Urothelium cell line (cell line): ENCODE measurements around the gene LANCL2.
"Not testable (repeated sequence)": the region's sequence is repeated elsewhere in the genome, so short reads cannot be mapped to it uniquely, and the experiment has no call there.

Experiments
- DNase-seq: peaks from one replicate; pipeline ENCODE4 v3.0.0; 2011; ENCODE audit warnings: low spot score, mixed read lengths
- FAIRE-seq: peaks from 2 replicates; lab custom pipeline; 2011; peaks lifted over from hg19 to GRCh38; lab: Jason Lieb, UNC

Gene LANCL2

DNA sequence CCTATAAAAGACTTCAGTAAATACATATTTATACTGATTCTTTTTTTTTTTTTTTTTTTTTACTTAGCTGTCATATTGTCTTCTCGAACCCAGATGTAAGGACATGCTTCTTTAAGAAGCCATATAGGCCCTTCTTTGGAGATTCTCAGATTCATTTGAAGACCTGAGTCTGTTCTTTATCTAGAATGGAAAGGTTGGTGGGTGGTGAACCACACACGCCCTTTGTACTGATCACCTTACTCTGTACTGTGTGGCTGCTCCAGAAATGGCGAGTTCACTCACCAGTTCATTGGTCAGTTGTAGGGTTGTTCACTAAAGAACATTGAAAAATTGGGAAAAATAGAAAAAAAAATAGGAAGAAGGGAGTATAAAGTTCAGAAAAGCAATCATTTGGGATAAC, 32.5 kb downstream of the LANCL2 start:
- FAIRE-seq: no peak
- DNase-seq: no peak

DNA sequence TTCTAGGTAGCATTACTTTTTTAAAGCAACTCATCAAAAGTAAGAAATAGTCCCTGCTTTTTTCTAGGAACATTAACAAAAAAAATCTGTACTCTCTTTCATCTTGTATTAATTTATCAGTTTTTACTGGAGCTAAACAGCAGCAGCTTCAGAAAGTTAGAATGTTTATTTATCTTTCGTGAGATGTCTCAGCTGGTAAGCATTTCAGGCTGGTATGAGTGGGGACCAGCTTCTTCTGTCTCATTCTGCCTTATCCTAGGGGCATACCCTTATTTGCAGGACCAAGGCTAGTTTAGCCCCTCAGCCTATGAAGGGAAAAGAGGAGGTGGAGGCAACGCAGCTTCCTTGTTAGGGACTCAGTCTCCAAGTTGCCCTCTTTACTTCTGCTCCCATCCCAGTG, 35.1 kb downstream of the LANCL2 start:
- FAIRE-seq: no peak
- no peak for DNase-seq

DNA sequence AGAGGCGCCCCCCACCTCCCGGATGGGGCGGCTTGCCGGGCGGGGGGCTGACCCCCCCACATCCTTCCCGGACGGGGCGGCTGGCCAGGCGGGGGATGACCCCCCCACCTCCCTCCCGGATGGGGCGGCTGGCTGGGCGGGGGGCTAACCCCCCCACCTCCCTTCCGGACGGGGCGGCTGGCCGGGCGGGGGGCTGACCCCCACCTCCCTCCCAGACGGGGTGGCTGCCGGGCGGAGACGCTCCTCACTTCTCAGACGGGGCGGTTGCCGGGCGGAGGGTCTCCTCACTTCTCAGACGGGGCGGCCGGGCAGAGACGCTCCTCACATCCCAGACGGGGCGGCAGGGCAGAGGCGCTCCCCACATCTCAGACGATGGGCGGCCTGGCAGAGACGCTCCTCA, 37.4 kb downstream of the LANCL2 start:
- FAIRE-seq, DNase-seq: not testable (repeated sequence)

DNA sequence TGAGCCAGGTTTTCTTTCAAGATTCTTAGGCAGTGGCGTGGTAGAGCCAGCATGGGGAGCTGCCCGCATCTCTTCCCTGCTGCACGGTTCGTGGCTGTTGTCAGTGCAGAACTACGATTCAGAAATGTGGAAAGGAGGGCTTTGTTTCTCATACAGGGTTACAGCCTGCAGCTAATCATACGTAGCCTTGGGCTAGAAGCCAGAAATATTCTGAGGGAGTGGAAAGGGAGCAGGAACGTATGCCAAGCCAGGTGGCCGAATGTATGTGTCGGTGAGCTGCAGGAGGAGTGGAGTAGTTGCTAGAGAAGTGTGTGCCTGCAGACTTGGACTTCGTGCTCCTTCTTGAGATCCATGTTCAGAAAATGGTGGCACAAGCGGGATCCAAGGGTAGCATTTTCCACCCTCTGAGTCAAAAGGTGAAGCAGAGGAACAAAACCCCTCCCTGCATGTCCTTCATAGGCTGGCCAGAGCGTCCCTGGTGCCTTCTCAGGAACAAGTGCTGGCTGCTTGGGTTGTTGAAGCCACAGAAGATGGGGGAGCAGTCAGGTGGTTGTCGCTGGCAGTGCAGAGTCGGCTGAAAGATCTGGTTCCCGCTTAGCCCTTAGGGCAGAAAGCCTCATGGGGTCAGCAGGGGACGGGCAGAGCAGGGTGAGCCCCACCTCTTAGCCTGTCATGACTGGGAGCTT, 40.9 kb downstream of the LANCL2 start:
- FAIRE-seq (no peak), DNase-seq (no peak)

DNA sequence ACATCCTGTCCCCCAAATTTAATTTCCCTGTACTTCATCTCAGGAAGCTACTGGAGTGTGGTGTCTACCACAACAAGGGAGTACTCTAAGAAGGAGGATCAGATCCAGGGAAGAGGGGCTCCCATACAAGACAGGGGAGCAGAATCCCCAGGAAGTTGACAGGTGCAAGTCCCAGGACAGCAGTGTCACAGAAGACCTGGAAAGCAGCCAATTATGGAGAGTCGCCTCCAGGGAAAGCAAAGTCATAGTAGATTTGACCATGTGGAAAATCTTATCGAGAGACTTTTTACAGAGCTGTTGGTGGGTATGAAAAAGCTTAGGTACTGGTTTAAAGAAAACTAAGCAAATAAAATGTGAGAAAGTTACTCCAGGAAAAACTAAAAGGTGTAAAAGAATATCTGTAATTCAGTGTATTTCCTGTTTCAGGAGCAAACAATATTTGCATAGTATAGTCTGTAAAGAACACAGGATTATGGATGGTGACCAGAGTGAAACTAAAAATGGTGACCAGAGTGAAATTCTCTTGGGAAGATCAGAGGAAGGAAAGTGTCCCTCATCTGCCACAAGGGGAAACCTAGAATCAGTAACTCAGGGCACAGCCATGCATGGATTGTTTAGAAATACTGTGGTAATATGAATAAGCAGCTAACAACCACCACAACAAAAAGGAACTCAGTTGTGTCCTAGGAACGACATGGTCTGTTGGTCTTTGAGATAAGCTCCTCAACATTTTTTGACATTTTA, 44.5 kb downstream of the LANCL2 start:
- DNase-seq (no peak), FAIRE-seq (no peak)

DNA sequence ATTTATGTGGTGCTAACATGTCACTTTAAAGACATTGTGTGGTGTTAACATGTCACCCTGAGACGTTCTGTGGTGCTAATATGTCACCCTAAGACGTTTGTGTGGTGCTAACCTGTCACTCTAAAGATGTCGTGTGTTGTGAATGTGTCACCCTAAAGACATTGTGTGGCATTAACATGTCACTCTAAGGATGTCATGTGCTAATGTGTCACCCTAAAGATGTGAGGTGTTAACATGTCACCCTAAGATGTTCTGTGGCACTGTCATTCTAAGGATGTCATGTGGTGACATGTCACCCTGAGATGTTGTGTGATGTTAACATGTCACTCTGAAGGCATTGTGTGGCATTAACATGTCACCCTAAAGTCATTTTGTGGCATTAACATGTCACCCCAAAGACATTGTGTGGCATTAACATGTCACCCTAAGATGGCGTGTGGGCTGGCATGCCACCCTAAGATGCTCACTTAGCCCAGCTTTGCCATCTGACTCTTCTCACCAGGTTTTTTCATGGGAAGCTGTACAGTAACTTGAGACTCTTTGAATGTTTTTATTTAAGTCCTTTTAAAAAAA, 45.6 kb downstream of the LANCL2 start:
- DNase-seq: no peak
- peak; percentile 95 for FAIRE-seq

DNA sequence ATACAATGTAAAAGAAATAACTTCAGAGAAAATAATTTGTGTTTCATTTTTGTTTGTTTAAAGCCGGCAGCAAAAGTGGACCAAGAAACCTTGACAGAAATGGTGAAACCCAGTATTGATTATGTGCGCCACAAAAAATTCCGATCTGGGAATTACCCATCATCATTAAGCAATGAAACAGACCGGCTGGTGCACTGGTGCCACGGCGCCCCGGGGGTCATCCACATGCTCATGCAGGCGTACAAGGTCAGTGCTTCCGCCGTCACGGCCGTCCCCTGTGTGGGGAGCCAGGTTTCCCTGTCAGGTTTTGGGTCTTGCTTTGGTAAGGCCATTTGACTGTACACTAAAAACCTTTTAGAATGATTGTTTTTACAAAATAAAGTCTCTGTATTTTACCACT, 46.7 kb downstream of the LANCL2 start:
- DNase-seq (no peak), FAIRE-seq (no peak)

DNA sequence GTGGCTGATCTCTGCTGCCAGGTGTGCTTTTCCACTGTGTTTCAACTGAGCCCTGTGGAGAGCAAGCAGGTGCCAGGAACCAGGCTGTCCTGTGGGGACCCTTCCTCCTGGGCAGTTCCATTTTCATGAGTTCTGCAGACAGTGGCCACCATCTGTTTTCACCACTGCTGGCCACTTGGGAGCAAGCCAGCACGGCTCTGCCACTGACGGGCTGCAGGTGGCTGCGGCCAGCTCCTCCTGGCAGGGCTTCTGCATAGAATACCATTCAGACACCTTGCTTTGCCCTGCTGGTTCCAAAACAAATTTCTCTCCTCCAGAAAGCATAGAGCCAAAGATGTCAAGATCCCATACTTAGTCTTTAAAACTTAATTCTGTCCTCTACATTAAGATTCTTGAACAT, 48.3 kb downstream of the LANCL2 start:
- FAIRE-seq (no peak), DNase-seq (no peak)

DNA sequence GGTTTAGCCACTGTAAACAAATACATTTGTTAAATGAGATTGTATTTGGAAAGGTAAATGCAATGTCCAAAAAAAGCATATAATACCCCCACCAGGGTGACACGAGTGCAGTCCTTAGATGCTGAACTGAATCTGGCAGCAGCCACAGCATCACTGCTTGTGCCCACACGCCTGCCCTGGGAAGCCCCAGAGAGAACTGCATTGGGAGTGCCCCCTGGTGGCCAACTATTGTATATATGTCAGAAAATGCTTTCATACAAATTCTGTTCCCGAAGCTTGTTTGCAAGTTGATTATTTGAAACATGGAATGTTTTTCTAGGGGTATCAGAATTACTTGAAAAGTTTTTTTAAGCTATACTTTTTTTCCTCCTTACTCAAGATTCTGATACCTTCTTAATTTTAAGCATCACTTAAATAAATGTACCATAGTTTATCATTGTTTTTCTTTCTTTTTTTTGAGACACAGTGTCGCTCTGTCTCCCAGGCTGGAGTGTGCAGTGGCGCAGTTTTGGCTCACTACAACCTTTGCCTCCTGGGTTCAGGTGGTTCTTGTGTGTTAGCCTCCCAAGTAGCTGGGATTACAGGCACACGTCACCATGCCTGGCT, 50.1 kb downstream of the LANCL2 start:
- DNase-seq: peak; percentile 90
- FAIRE-seq: peak; percentile 79

DNA sequence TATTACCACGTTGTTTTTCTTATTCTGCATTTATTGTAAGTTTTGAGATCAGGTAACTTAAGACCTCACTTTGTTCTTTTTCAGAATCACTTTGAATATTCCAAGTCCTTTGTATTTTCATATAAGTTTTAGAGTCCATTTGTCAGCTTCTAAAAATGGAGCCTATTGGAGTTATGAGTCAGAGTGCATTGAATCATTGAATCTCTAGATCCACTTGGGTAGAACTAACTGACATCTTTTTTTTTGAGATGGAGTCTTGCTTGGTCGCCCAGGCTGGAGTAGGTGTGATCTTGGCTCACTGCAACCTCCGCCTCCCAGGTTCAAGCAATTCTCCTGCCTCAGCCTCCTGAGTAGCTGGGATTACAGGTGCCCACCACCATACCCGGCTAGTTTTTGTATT, 52.3 kb downstream of the LANCL2 start:
- not testable (repeated sequence) for DNase-seq, FAIRE-seq

DNA sequence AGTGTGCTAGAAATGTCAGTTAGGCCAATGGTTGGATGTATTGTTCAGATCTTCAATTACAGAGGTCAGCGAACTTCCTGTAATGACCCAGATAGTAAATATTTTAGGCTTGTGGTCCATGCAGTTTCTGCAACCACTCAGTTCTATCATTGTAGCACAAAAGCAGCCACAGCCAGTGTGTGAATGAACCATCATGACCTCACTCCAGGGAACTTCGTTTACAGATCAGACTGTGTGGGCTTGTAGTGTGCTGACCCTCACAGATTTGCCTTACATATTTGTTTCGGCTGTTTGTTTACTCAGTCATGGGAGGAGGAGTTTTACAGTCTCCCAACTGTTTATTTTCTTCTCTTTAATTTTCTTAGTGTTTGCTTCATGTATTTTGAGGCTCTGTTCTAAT, 55.4 kb downstream of the LANCL2 start:
- no peak for DNase-seq
- no peak for FAIRE-seq

DNA sequence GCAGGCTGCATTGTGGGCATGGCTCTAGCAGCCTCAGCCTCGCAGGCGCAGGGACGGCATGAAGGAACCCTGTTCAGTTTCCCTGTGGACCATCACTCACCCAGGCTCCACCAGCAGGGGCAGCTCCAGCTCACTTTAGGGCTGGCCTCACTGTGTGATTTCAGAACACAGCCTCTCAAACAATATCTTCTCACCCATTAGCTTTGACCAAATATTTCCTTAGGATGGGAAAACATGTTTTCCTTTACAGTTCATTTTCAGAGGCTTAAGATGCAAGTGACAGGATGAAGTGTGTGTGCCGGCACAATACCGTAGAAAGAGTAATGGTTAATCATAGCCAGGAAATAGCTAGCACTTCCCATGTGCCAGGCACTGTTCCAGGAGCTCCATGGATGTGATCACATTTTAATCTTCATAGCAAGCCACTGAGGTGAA, 58.2 kb downstream of the LANCL2 start:
- DNase-seq (no peak), FAIRE-seq (no peak)

DNA sequence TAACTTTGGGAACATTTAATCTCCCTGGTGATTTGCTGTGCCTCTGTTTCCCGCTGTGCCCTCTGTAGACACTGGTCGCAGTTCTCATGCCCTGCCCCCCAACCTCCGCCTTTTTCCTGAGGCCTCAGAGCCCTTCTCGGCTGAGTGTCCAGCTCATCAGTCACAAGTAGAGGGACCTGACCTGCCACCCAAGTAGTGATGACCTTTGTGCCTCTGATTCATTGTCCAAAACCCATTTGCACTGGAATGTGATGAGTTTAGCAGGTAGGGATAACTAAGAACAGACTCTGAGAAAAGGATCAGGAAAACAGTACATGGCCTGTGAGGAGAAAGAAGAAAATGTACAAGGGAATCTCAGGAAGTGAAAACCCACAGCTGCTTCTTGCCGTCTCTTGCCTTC, 58.8 kb downstream of the LANCL2 start:
- DNase-seq: no peak
- FAIRE-seq: no peak

DNA sequence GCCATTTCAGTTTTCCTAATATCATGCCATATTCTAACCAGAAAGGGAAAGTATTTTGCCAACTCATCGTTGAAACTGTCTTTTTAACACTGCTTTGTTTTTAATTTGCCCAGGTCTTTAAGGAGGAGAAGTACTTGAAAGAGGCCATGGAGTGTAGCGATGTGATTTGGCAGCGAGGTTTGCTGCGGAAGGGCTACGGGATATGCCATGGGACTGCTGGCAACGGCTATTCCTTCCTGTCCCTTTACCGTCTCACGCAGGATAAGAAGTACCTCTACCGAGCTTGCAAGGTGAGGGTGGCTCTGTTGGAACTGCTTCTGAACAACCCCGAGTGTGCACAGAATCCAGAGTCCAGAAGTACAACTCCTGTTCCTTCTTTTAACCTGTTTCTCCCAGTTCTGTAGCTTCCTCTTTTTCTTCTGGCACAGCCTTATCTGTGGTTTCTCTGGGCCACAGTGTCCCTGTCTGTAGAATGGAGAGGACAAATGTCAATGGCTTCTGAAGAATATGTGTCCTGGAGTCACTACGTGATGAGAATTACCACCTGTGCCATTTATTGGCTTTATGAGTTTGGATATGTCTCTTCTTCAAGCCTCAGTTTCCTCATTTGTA, 60.1 kb downstream of the LANCL2 start:
- DNase-seq: no peak
- no peak for FAIRE-seq

DNA sequence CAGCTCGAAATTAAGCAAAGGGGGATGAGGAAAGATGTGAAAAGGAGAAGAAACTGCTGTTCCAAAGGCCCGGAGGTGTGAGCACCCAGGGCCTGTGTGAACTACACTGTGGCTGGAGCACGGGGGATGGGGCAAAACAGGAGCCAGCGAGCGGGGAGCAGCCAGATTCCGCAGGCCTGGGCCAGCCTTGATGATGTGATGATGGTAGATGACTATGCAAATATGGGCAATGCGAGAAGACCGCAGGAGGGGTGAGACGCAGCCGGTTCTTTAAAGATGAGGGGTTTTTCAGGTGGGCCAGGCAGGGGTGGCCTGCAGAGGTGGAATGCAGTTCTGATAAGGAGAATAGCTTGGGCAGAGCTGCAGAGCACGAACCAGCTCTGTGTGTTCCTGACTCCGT, 61.5 kb downstream of the LANCL2 start:
- DNase-seq: no peak
- no peak for FAIRE-seq

DNA sequence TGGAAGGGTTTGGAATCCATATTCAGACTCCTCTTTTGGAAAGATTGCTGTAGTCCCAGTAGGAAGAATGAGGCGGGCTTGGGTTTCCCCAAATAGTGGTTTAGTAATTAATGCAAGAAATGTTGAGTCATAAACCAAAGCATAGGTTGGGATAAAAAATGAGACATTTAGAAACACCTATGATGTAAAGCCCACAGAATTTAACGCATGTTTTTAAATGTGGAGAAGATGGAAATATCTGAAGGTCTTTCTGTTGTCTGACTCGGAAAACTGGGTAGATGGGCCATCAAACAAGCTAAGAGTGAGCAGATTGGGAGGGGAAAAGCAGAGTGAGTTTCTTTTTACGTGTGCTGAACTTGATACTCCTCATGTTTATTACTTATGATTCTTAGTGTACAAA, 62.2 kb downstream of the LANCL2 start:
- DNase-seq: no peak
- no peak for FAIRE-seq

DNA sequence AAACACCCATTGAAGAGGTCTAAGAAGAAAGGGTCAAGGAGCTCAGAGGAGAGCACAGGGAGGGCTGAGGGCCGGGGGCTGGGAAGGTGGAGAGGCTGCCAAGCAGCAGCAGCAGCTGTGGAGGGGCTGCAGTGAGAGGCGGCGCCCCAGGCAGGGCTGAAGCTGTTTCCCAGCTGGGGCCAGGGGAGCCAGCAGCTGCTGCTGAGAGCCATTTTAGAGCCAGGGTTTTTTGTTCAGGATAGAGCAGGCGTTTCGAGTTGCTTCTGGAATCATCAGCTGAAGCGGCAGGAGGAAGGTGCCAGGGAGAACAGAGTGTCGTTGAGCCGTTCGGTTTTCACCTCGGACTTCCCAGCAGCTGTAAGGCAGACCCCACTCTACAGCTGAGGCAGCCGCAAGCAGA, 62.7 kb downstream of the LANCL2 start:
- DNase-seq (no peak), FAIRE-seq (no peak)

DNA sequence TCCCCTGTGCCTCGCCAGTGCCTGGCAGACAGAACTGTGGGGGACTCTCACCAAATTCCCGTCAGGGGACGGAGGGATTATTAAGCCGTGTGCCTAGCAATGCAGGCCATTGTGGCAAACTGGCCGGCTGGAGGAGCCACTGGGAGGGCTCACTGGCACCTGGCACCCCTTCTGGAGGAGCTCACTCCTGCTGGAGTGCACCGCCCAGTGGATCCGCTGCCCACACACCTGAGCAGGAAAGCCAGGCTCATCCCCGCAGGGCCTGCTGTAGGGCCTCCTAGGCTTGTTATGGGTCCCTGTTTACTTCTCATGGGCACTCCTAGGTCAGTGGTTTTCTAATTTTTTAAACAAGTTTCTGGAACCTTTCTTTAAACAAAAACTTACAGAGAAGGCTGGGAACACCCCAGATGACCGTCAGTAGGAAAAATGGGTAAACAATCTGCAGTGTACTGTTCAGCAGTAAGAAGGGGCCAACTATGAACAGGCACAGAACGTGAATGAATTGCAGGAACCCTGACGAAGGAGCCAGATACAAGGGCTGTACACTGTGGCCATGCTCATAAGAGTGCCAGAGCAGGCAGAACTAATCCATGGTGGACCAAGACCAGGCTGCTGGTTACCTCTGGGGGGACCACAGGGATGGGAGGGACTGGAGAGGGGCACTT, 64.8 kb downstream of the LANCL2 start:
- DNase-seq: no peak
- no peak for FAIRE-seq

DNA sequence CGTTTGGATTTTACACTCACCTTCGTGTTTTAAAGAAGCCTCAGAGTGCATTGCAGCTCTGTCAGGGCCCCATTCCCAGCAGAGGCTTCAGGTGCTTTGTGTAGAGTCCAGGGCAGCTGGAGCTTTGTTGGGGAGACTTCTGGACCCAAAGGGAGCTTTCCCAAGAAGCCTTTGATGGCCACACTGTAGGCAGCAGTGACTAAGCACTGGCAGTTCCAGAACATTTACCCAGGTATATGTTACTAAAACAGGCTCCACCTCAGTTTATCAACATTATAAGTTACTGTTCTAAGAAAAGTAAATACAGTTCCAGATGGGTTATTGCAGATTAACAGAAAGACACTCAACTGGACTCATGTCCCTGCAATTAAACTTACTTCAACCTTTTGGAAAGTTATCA, 66.8 kb downstream of the LANCL2 start:
- FAIRE-seq: no peak

DNA sequence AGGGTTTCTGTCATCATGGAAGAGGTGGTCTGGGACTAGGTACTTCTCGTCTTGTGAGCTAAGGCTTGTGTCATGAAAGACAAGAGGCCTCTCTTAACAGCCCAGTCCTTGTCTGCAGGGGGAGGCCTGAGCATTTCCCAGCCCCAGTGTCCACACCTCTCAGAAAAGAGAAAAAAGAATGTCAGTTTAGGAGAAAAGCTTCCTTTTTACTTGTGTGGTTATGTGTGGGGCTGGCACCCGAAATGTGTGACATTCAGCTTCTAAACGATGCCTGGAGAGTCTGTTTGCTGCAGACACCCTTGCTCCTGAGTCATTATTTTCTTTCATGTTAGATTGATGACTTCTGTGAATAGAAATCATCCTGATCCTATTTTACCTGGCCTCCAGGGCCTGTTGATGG, 67.4 kb downstream of the LANCL2 start:
- FAIRE-seq: no peak

More for the DNA sequence above, 66.8 kb downstream of the LANCL2 start:
- DNase-seq: no peak

More for the DNA sequence above, 67.4 kb downstream of the LANCL2 start:
- DNase-seq: no peak
